D721Med (cell line): ENCODE data around the gene GMPR2.

Source experiments
- DNase-seq: peaks from one replicate; pipeline ENCODE4 v3.0.0; 2011; ENCODE audit warnings: low spot score; ENCODE audit not compliant: insufficient read length
- FAIRE-seq: peaks from 2 replicates; lab custom pipeline; 2011; peaks lifted over from hg19 to GRCh38; lab: Jason Lieb, UNC
- CTCF ChIP-seq: IDR thresholded peaks from 2 replicates; pipeline ENCODE4 v1.5.1; 2012; ENCODE audit warnings: mild to moderate bottlenecking, control low read depth; ENCODE audit not compliant: insufficient read depth; ENCODE audit errors: missing control alignments

GMPR2 gene

GRCh38 chr14:24204163-24205146 lies 28.3 kb upstream of the GMPR2 start:
- no peak for FAIRE-seq
- DNase-seq: no peak
- no peak for TF ChIP-seq CTCF

- no peak for TF ChIP-seq CTCF
- FAIRE-seq: no peak
Observed at GRCh38 chr14:24206260-24207103, 26.2 kb upstream of the GMPR2 start.

DNA sequence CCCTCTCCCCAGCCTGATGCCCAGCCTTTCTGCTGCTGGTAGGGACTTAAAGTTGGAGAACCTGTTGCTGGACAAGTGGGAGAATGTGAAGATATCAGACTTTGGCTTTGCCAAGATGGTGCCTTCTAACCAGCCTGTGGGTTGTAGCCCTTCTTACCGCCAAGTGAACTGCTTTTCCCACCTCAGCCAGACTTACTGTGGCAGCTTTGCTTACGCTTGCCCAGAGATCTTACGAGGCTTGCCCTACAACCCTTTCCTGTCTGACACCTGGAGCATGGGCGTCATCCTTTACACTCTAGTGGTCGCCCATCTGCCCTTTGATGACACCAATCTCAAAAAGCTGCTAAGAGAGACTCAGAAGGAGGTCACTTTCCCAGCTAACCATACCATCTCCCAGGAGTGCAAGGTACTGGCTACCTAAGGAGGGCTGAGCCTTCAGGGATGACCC lies 25.6 kb upstream of the GMPR2 start:
- no peak for FAIRE-seq
- no peak for TF ChIP-seq CTCF

More at GRCh38 chr14:24206260-24207103, 26.2 kb upstream of the GMPR2 start:
- DNase-seq: no peak

DNA sequence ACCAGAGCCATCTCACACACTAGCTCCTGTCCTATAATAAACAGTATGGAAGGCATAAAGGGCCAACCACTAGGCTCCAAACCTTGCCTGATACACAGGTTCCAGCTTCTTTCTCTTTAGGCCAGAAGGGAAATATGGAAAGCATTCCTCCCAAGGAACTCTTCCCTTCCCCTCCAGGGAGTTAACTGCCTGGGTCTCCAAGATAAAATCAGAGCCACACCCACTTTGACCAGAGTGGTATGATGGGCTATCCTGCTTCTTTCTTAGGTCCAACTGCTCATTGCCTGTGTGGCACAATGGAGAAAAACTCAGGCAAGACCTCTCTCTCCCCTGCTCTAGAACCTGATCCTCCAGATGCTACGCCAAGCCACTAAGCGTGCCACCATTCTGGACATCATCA lies 25.1 kb upstream of the GMPR2 start:
- TF ChIP-seq CTCF: no peak
- DNase-seq (no peak), FAIRE-seq (no peak)

More for the DNA sequence above, 25.6 kb upstream of the GMPR2 start:
- DNase-seq: no peak

DNA sequence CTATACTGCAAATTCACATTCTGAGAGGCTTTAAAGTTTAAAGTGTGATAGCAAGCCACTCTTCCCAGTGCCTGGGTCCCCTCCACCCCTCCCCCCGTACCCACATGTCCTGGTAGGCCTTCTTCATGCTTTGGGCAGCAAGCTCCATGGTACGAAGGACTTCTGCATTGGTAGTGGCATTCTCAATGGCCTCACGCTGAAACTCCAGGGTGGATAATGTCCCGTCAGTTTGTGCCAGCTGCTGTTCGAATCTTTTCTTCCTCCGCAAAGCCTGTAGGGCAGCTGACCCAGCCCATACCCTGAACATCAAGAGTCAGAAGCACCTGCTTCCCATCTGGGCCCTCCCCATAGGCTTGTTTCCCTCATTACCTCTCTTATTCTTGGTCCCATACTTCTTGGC lies 21.4 kb upstream of the GMPR2 start:
- DNase-seq: no peak
- no peak for FAIRE-seq
- TF ChIP-seq CTCF: no peak

DNA sequence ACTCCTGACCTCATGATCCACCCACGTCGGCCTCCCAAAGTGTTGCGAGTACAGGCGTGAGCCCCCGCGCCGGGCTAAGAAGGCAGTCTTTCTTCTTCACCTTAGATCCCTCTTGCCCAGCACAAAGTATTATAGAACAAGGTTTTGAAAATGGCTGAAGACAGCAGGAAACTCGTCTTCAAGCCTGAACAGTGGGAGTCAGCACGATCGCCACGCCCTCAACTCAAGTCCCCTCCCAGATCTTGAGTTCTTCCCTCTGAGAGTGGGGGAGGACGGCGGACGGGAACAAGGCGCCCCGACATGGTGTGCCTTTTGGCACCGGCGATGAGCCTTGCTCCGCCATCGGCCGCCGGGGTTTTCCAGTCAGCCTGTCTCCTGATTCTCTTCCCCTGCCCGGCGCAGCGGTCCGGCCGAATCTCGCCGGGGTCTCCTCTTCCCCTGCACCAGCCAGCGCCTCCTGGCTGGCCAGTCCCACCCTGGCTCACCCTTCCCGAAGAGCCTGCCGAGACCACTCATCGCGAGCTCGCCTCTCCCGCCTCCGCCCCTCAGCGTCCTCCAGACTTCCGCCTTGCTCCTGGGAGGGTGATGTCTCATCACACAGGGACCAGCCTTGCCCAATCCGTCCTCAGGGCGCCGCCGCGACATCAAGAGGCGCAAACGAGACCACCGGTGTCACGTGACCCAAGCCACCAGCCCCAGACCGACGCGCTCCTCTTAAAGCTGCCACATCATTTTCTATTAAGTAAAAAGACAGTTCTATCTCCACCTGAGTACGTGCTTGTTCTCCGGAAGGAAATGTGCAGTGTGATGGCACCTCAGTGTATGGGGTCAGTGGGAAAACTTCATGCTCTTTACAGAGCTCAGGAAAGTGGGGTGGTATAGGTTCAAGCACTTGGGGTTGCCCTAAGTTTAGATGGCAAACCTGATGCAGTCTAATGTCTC lies 19.5 kb upstream of the GMPR2 start, which contains the start of gene CHMP4A:
TSS of gene CHMP4A (minus strand) at position 565 of the 942 bp plus-strand sequence. CDS start at position 516, 49 bp downstream.
- FAIRE-seq (no peak), DNase-seq (peak; percentile 94)
- no peak for TF ChIP-seq CTCF
